ENCODE measurements around the gene SNRNP200.

SNRNP200 gene

GRCh38 chr2:96247896-96248295 is 57.5 kb downstream of the SNRNP200 start:
- no CpG with 5 or more reads among the region's 5 CpGs for WGBS (ENCODE audit: extremely low coverage, insufficient coverage, low lambda C conversion rate)
- H3K4me3 ChIP-seq (ENCODE audit: low read length): no peak overlapping the region

GRCh38 chr2:96247009-96247408 is 58.3 kb downstream of the SNRNP200 start:
- Histone ChIP-seq H3K36me3 (ENCODE audit: control insufficient read depth, insufficient read depth, low read length) (no peaks in the 10 kb centered on the region), H4K8ac (ENCODE audit: low read depth, low read length) (no peak overlapping the region), H2AK5ac (ENCODE audit: low read length) (no peak overlapping the region), H2BK5ac (ENCODE audit: low read length) (no peak overlapping the region), H3K23ac (ENCODE audit: low read length) (no peak overlapping the region), H3K27ac (ENCODE audit: low read depth, low read length) (no peak overlapping the region), H3K18ac (ENCODE audit: low read length) (no peak overlapping the region), H2BK120ac (ENCODE audit: low read depth, low read length) (no peak overlapping the region), H3K27me3 (ENCODE audit: insufficient read depth, low read length, poor library complexity) (no peaks in the 10 kb centered on the region), H3K4me2 (ENCODE audit: low read length) (no peak overlapping the region), H3K4me3 (ENCODE audit: low read length) (no peak overlapping the region), H3K4me1 (ENCODE audit: control insufficient read depth, low read depth, low read length) (no peaks in the 10 kb centered on the region), H3K4ac (ENCODE audit: low read depth, low read length) (no peak overlapping the region), H3K79me2 (ENCODE audit: control insufficient read depth, insufficient read depth, low read length) (no peaks in the 10 kb centered on the region), H2BK15ac (replicated peaks; ENCODE audit: low read depth) (no peak overlapping the region), H3K9ac (ENCODE audit: low read length) (no peak overlapping the region), H3K79me1 (ENCODE audit: low read length) (no peaks in the 10 kb centered on the region), H4K5ac (ENCODE audit: low read length) (no peak overlapping the region), H3K56ac (ENCODE audit: low read length) (no peak overlapping the region)
- WGBS (ENCODE audit: extremely low coverage, insufficient coverage, low lambda C conversion rate): no CpG with 5 or more reads among the region's 3 CpGs
- DNase-seq: peak; percentile 19

More at GRCh38 chr2:96247896-96248295, 57.5 kb downstream of the SNRNP200 start:
- H3K79me2 ChIP-seq (ENCODE audit: control insufficient read depth, insufficient read depth, low read length): no peaks in the 10 kb centered on the region
- no peaks in the 10 kb centered on the region for H3K36me3 ChIP-seq (ENCODE audit: control insufficient read depth, insufficient read depth, low read length)
- H3K27ac ChIP-seq (ENCODE audit: low read depth, low read length): no peak overlapping the region
- H3K4me2 ChIP-seq (ENCODE audit: low read length): no peak overlapping the region
- no peaks in the 10 kb centered on the region for H3K79me1 ChIP-seq (ENCODE audit: low read length)
- no peak overlapping the region for H3K56ac ChIP-seq (ENCODE audit: low read length)
- H2BK15ac ChIP-seq (replicated peaks; ENCODE audit: low read depth): no peak overlapping the region
- H3K9ac ChIP-seq (ENCODE audit: low read length): no peak overlapping the region
- H4K5ac ChIP-seq (ENCODE audit: low read length): no peak overlapping the region
- H2BK120ac ChIP-seq (ENCODE audit: low read depth, low read length): no peak overlapping the region
- H3K27me3 ChIP-seq (ENCODE audit: insufficient read depth, low read length, poor library complexity): no peaks in the 10 kb centered on the region
- H2BK5ac ChIP-seq (ENCODE audit: low read length): no peak overlapping the region
- no peak overlapping the region for H3K4ac ChIP-seq (ENCODE audit: low read depth, low read length)
- DNase-seq: no peak
- no peaks in the 10 kb centered on the region for H3K4me1 ChIP-seq (ENCODE audit: control insufficient read depth, low read depth, low read length)
- H3K18ac ChIP-seq (ENCODE audit: low read length): no peak overlapping the region
- no peak overlapping the region for H2AK5ac ChIP-seq (ENCODE audit: low read length)
- H3K23ac ChIP-seq (ENCODE audit: low read length): no peak overlapping the region
- no peak overlapping the region for H4K8ac ChIP-seq (ENCODE audit: low read depth, low read length)

- Histone ChIP-seq H4K5ac (ENCODE audit: low read length) (no peak overlapping the region), H3K4ac (ENCODE audit: low read depth, low read length) (no peak overlapping the region), H2AK5ac (ENCODE audit: low read length) (no peak overlapping the region), H3K27me3 (ENCODE audit: insufficient read depth, low read length, poor library complexity) (no peaks in the 10 kb centered on the region), H3K79me1 (ENCODE audit: low read length) (no peaks in the 10 kb centered on the region), H3K4me2 (ENCODE audit: low read length) (no peak overlapping the region), H3K23ac (ENCODE audit: low read length) (no peak overlapping the region), H3K9ac (ENCODE audit: low read length) (no peak overlapping the region), H3K79me2 (ENCODE audit: control insufficient read depth, insufficient read depth, low read length) (no peaks in the 10 kb centered on the region), H3K4me3 (ENCODE audit: low read length) (no peak overlapping the region), H2BK120ac (ENCODE audit: low read depth, low read length) (no peak overlapping the region), H2BK15ac (replicated peaks; ENCODE audit: low read depth) (no peak overlapping the region), H3K18ac (ENCODE audit: low read length) (no peak overlapping the region), H3K27ac (ENCODE audit: low read depth, low read length) (no peak overlapping the region), H3K4me1 (ENCODE audit: control insufficient read depth, low read depth, low read length) (no peaks in the 10 kb centered on the region), H2BK5ac (ENCODE audit: low read length) (no peak overlapping the region), H4K8ac (ENCODE audit: low read depth, low read length) (no peak overlapping the region), H3K56ac (ENCODE audit: low read length) (no peak overlapping the region), H3K36me3 (ENCODE audit: control insufficient read depth, insufficient read depth, low read length) (no peaks in the 10 kb centered on the region)
- no CpG with 5 or more reads among the region's 8 CpGs for WGBS (ENCODE audit: extremely low coverage, insufficient coverage, low lambda C conversion rate)
- DNase-seq: no peak
Observed at GRCh38 chr2:96245609-96246390, 59.5 kb downstream of the SNRNP200 start.

GRCh38 chr2:96243843-96244242 is 61.5 kb downstream of the SNRNP200 start:
- no peak overlapping the region for H2BK15ac ChIP-seq (replicated peaks; ENCODE audit: low read depth)
- no peaks in the 10 kb centered on the region for H3K27me3 ChIP-seq (ENCODE audit: insufficient read depth, low read length, poor library complexity)
- no peak overlapping the region for H3K4me2 ChIP-seq (ENCODE audit: low read length)
- H3K4ac ChIP-seq (ENCODE audit: low read depth, low read length): no peak overlapping the region
- H3K23ac ChIP-seq (ENCODE audit: low read length): no peak overlapping the region
- no peak overlapping the region for H2AK5ac ChIP-seq (ENCODE audit: low read length)
- no peak overlapping the region for H3K27ac ChIP-seq (ENCODE audit: low read depth, low read length)
- H3K56ac ChIP-seq (ENCODE audit: low read length): no peak overlapping the region
- no peak overlapping the region for H3K9ac ChIP-seq (ENCODE audit: low read length)
- H4K5ac ChIP-seq (ENCODE audit: low read length): no peak overlapping the region
- no peak overlapping the region for H3K4me3 ChIP-seq (ENCODE audit: low read length)
- H3K36me3 ChIP-seq (ENCODE audit: control insufficient read depth, insufficient read depth, low read length): no peaks in the 10 kb centered on the region
- H2BK5ac ChIP-seq (ENCODE audit: low read length): no peak overlapping the region
- H3K4me1 ChIP-seq (ENCODE audit: control insufficient read depth, low read depth, low read length): no peaks in the 10 kb centered on the region
- no peak overlapping the region for H3K18ac ChIP-seq (ENCODE audit: low read length)
- WGBS (ENCODE audit: extremely low coverage, insufficient coverage, low lambda C conversion rate): no CpG with 5 or more reads among the region's 5 CpGs
- no peak for DNase-seq
- no peak overlapping the region for H4K8ac ChIP-seq (ENCODE audit: low read depth, low read length)
- H3K79me2 ChIP-seq (ENCODE audit: control insufficient read depth, insufficient read depth, low read length): no peaks in the 10 kb centered on the region
- H2BK120ac ChIP-seq (ENCODE audit: low read depth, low read length): no peak overlapping the region
- no peaks in the 10 kb centered on the region for H3K79me1 ChIP-seq (ENCODE audit: low read length)

GRCh38 chr2:96241900-96242611 is 63.3 kb downstream of the SNRNP200 start:
- no peaks in the 10 kb centered on the region for H3K79me2 ChIP-seq (ENCODE audit: control insufficient read depth, insufficient read depth, low read length)
- no peak overlapping the region for H2AK5ac ChIP-seq (ENCODE audit: low read length)
- H3K23ac ChIP-seq (ENCODE audit: low read length): no peak overlapping the region
- H3K27me3 ChIP-seq (ENCODE audit: insufficient read depth, low read length, poor library complexity): no peaks in the 10 kb centered on the region
- no peak overlapping the region for H4K8ac ChIP-seq (ENCODE audit: low read depth, low read length)
- no peaks in the 10 kb centered on the region for H3K36me3 ChIP-seq (ENCODE audit: control insufficient read depth, insufficient read depth, low read length)
- no peak for DNase-seq
- WGBS (ENCODE audit: extremely low coverage, insufficient coverage, low lambda C conversion rate): no CpG with 5 or more reads among the region's 5 CpGs
- no peak overlapping the region for H3K4ac ChIP-seq (ENCODE audit: low read depth, low read length)
- no peak overlapping the region for H3K56ac ChIP-seq (ENCODE audit: low read length)
- no peak overlapping the region for H3K4me3 ChIP-seq (ENCODE audit: low read length)
- H2BK5ac ChIP-seq (ENCODE audit: low read length): no peak overlapping the region
- H4K5ac ChIP-seq (ENCODE audit: low read length): no peak overlapping the region
- H3K4me1 ChIP-seq (ENCODE audit: control insufficient read depth, low read depth, low read length): no peaks in the 10 kb centered on the region
- no peak overlapping the region for H3K4me2 ChIP-seq (ENCODE audit: low read length)
- no peaks in the 10 kb centered on the region for H3K79me1 ChIP-seq (ENCODE audit: low read length)
- H3K9ac ChIP-seq (ENCODE audit: low read length): no peak overlapping the region
- no peak overlapping the region for H2BK120ac ChIP-seq (ENCODE audit: low read depth, low read length)
- H3K27ac ChIP-seq (ENCODE audit: low read depth, low read length): no peak overlapping the region
- H3K18ac ChIP-seq (ENCODE audit: low read length): no peak overlapping the region
- H2BK15ac ChIP-seq (replicated peaks; ENCODE audit: low read depth): no peak overlapping the region

Measured in mesendoderm (in vitro differentiated cells).